AG08395 (cell line): Measurements from ENCODE around the gene PLA1A.
A peak's percentile ranks its signal among the peaks of the same experiment; 100 is the strongest.

ENCODE experiments used
- DNase-seq: peaks from one replicate; pipeline ENCODE4 v3.0.0; 2012; ENCODE audit warnings: mixed read lengths, low spot score

PLA1A gene

GRCh38 chr3:119636891-119637611 lies 39.4 kb downstream of the PLA1A start:
- no peak for DNase-seq

- peak; percentile 88 for DNase-seq
These were observed 40.2 kb downstream of the PLA1A start for GRCh38 chr3:119637679-119638477.

GRCh38 chr3:119639494-119640350 lies 42.0 kb downstream of the PLA1A start:
- no peak for DNase-seq

- DNase-seq = no peak
These were observed 43.7 kb downstream of the PLA1A start for GRCh38 chr3:119641416-119641815.

- DNase-seq = no peak
These were observed 45.2 kb downstream of the PLA1A start for GRCh38 chr3:119642746-119643473.

- peak; percentile 85 for DNase-seq
These were observed 45.8 kb downstream of the PLA1A start for GRCh38 chr3:119643528-119643927.

- no peak for DNase-seq
These were observed 46.8 kb downstream of the PLA1A start for GRCh38 chr3:119644481-119644880.

- no peak for DNase-seq
These were observed 48.1 kb downstream of the PLA1A start for GRCh38 chr3:119645813-119646212.

- DNase-seq = no peak
These were observed 49.5 kb downstream of the PLA1A start for GRCh38 chr3:119647171-119647570.

GRCh38 chr3:119647843-119648575 lies 50.3 kb downstream of the PLA1A start:
- peak; percentile 34 for DNase-seq

GRCh38 chr3:119649761-119650160 lies 52.1 kb downstream of the PLA1A start:
- DNase-seq = no peak

GRCh38 chr3:119652306-119653033 lies 54.8 kb downstream of the PLA1A start:
- DNase-seq = no peak

GRCh38 chr3:119653876-119654275 lies 56.2 kb downstream of the PLA1A start:
- DNase-seq = no peak

GRCh38 chr3:119657887-119658702 lies 60.4 kb downstream of the PLA1A start:
- DNase-seq = no peak

- DNase-seq = no peak
These were observed 61.3 kb downstream of the PLA1A start for GRCh38 chr3:119658994-119659393.

- DNase-seq = no peak
These were observed 62.1 kb downstream of the PLA1A start for GRCh38 chr3:119659606-119660291.

GRCh38 chr3:119660474-119661440 lies 63.1 kb downstream of the PLA1A start, which contains the start of gene POPDC2:
POPDC2 (minus strand) TSS chr3:119660589; CDS start chr3:119660423, 166 bp downstream.
- peak; percentile 21 for DNase-seq
